Posterior vena cava (tissue), 2 donors: ENCODE data around the gene VTI1A. TPM values are rescaled to one million over a fixed set of nuclear protein-coding genes. Genes with fewer than 3 reads are reported as not detected.
"Not testable (repeated sequence)": the region's sequence is repeated elsewhere in the genome, so short reads cannot be mapped to it uniquely, and the experiment has no call there.

Experiments
- DNase-seq: peaks from one replicate; pipeline ENCODE4 v3.0.0-alpha.2; 2020; ENCODE audit warnings: low spot score
- intact Hi-C, 2 donors: fragments of 100-400 bp; cut with DNase I; formaldehyde crosslinking; loops; one replicate each; pipeline versions ENCODE4 v1.14.1 to v1.14.2; 2022 to 2023
- microRNA-seq, 2 donors: library from miRNA; unstranded; fragments of <30 nt; microRNA quantifications; one replicate each; pipeline ENCODE4 v1.2.0, GENCODE V29; 2020 to 2021; ENCODE audit warnings: borderline microRNAs expressed in 2 of 2
- total RNA-seq, 2 donors: library from RNA; stranded (reverse); fragmentation: NEBNext Ultra II Directional; extraction: Animal tissue kit (Norgen Biotek cat#: 25700); gene quantifications; one replicate each; pipeline ENCODE4 v1.2.1, GENCODE V29; 2021
- donor health status: DM: yes; HTN: yes; CAD: no.
- donor health status: DM: yes; HTN: yes; CAD: no.

The VTI1A gene
- total RNA-seq, 2 donors from 2014 or later: 32.3 to 35.5 TPM

- intact Hi-C loops: no loop called here
- no peak for DNase-seq
Observed at GRCh38 chr10:112852306-112852705, 405.3 kb downstream of the VTI1A start.

DNA sequence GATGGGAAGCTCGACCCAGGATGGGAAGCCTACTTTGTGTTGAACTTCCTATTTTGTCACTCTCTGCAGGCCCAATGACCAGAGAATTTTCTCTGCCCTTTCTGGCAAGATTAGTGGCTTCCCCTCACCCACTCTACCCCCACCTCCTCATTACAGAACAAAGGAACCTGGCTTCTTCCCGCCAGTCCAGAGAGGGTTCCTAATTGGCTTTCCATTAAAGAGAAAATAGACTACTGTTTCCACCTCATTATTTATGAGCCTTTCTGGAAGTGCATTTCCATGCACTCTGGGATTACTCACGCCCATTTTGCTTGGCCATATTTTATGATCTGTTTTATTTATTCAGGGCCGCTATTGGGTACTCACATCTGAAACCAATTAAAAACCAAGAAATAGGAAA lies 408.1 kb downstream of the VTI1A start:
- intact Hi-C loops: no loop called here

GRCh38 chr10:112857493-112857892 lies 410.5 kb downstream of the VTI1A start:
- intact Hi-C loops: no loop called here
- DNase-seq: no peak

More for the DNA sequence above, 408.1 kb downstream of the VTI1A start:
- no peak for DNase-seq

DNA sequence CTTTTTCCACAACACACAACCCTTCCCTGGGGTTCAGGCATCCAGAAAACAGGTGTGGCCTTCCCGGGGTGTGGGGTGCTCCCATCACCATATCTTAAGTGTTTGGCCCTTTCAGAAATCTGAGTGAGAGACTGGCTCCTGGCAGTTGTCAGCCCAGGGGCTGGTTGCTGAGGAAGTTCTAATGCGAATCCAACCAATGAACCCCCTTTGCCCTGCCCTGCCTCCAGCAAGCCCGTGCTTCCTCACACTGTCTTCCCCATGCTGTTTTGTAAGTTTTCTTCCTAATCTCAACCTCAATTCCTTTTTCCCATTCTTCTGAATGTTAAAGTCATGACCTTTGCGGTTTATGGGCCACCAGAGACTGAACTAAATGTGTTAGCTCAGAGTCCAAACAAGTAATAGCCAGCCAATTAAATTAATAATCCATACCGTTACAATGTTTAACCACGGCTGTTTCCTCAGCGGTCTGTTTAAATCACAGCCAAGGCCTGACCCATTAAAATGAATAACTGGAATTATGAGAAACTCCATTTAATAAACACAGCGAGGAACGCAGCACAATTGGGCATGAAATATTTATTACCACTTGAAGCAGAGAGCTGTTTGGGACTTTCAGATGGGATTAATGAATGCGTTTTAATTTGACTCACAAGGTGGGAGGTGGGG lies 412.1 kb downstream of the VTI1A start:
- no peak for DNase-seq
- intact Hi-C loops: no loop called here

- intact Hi-C loops: no loop called here
- no peak for DNase-seq
Observed at GRCh38 chr10:112859793-112860192, 412.8 kb downstream of the VTI1A start.

DNA sequence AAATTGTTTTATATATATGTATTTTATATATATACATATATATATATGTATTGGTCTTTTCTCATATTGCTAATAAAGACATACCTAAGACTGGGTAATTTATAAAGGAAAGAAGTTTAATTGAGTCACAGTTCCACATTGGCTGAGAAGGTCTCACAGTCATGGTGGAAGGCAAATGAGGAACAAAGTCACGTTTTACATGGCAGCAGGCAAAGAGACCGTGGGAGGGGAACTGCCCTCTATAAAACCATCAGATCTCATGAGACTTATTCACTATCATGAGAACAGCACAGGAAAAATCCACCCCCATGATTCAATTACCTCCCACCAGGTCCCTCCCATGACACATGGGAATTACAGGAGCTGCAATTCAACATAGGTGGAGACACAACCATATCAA lies 416.4 kb downstream of the VTI1A start:
- intact Hi-C loops, DNase-seq: not testable (repeated sequence)

Small RNA genes lying within 50 kb of the gene (microRNA-seq; reads per million reads assigned to microRNA genes)
- 0 reads per million in 2 donors for gene MIR4295

Other genes starting within 250 kb of the VTI1A start
- gene TECTB, start 163.8 kb upstream of the VTI1A start, total RNA-seq: not detected
- 10 to 100 TPM; 13.1 to 14.7 TPM for gene ACSL5, start 73.1 kb upstream of the VTI1A start, total RNA-seq
- 10 to 100 TPM; 19.0 to 25.0 TPM for gene ZDHHC6, start 301 bp upstream of the VTI1A start, total RNA-seq